Osteocyte (in vitro differentiated cells): Measurements from ENCODE around the gene SMIM45.

Source experiments
- DNase-seq: peaks from one replicate; pipeline ENCODE4 v3.0.0; 2021; ENCODE audit warnings: mixed read lengths; ENCODE audit not compliant: unreplicated experiment; ENCODE audit errors: extremely low spot score
- H3K27ac Mint-ChIP-seq: one replicate; pipeline ENCODE4 v1.8.0; 2021; ENCODE audit warnings: mild to moderate bottlenecking, mixed read lengths; ENCODE audit not compliant: unreplicated experiment
- H3K27me3 Mint-ChIP-seq: one replicate; pipeline ENCODE4 v1.8.0; 2021; ENCODE audit warnings: mixed read lengths; ENCODE audit not compliant: unreplicated experiment
- H3K36me3 Mint-ChIP-seq: one replicate; pipeline ENCODE4 v1.8.0; 2021; ENCODE audit warnings: mixed read lengths; ENCODE audit not compliant: unreplicated experiment
- H3K4me1 Mint-ChIP-seq: one replicate; pipeline ENCODE4 v1.8.0; 2021; ENCODE audit warnings: mixed read lengths; ENCODE audit not compliant: unreplicated experiment
- H3K4me3 Mint-ChIP-seq: one replicate; pipeline ENCODE4 v1.8.0; 2021; ENCODE audit warnings: mild to moderate bottlenecking, moderate library complexity, mixed read lengths; ENCODE audit not compliant: unreplicated experiment
- H3K9me3 Mint-ChIP-seq: one replicate; pipeline ENCODE4 v1.8.0; 2021; ENCODE audit warnings: mixed read lengths; ENCODE audit not compliant: unreplicated experiment
- TF ChIP-seq, protein P1 (sequence below): fragments of 200-600 bp; sonication (generic); IDR thresholded peaks from 2 replicates; pipeline ENCODE4 v1.5.0; 2021; ENCODE audit warnings: antibody characterized with exemption, mild to moderate bottlenecking, moderate library complexity

SMIM45 gene

DNA sequence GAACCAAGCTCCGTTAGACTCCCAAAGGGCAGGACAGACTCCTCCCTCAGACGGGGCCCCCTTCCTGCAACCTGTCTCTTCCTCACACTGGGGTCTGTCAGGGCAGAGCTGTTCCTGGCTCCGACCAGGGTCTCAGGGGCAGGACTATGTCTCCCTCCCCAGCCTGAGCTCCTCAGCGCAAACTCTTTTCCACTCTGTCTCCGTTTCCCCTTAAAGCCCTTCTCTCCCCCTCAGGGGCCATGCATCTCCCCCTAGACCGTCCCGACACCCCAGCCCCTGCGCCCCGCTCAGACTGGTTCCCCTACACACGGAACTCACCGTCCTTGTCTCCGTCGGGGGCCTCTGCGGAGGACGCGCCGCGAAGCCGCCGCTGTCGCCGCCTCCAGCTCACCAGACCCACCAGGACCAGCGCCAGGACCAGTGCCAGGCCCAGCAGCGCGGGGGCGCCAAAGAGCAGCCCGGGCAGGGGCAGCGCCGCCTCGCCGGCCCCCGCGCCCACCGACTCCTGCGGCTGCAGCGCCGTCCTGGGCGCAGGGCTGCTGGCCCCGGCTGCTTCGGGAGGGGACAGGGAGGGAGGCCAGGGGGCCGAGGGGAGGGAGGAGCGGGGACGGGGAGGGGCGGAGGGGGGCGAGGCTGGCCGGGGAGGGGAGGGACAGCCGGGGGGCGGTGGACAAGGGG, 26.0 kb upstream of the SMIM45 start:
- H3K4me3 Mint-ChIP-seq = peak overlapping the region; percentile 57
- H3K9me3 Mint-ChIP-seq = no peaks in the 10 kb centered on the region
- peaks cover 19% of the 10 kb centered on the region for H3K27me3 Mint-ChIP-seq
- H3K27ac Mint-ChIP-seq = no peak overlapping the region
- TF ChIP-seq, protein P1, sequence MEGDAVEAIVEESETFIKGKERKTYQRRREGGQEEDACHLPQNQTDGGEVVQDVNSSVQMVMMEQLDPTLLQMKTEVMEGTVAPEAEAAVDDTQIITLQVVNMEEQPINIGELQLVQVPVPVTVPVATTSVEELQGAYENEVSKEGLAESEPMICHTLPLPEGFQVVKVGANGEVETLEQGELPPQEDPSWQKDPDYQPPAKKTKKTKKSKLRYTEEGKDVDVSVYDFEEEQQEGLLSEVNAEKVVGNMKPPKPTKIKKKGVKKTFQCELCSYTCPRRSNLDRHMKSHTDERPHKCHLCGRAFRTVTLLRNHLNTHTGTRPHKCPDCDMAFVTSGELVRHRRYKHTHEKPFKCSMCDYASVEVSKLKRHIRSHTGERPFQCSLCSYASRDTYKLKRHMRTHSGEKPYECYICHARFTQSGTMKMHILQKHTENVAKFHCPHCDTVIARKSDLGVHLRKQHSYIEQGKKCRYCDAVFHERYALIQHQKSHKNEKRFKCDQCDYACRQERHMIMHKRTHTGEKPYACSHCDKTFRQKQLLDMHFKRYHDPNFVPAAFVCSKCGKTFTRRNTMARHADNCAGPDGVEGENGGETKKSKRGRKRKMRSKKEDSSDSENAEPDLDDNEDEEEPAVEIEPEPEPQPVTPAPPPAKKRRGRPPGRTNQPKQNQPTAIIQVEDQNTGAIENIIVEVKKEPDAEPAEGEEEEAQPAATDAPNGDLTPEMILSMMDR = peak; percentile 77
- peak; percentile 90 for DNase-seq
- H3K4me1 Mint-ChIP-seq = peaks cover 4% of the 10 kb centered on the region
- no peaks in the 10 kb centered on the region for H3K36me3 Mint-ChIP-seq

DNA sequence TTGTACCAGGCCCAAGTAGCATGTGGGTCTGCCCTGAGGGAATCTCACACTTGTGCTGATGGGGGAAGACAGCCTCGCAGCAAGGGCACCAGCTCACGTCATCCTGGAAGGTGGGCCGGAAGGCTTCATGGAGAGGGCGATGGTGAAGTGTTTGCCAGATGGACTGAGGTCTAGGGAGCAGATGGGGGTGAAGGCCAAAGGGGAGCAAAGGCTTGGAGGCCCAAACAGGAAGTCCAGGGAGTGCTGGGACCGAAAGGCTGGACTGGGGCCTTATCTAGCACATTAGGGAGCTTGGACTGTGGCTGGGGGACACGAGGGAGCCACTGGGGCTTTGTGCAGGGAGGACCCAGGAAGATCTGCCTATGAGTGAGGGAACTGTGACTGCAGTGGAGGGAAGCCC, 24.1 kb upstream of the SMIM45 start:
- peaks cover 19% of the 10 kb centered on the region for H3K27me3 Mint-ChIP-seq
- H3K27ac Mint-ChIP-seq = no peak overlapping the region
- TF ChIP-seq, protein P1 = no peak
- no peak for DNase-seq
- no peaks in the 10 kb centered on the region for H3K36me3 Mint-ChIP-seq
- H3K4me3 Mint-ChIP-seq = no peak overlapping the region
- H3K9me3 Mint-ChIP-seq = no peaks in the 10 kb centered on the region
- H3K4me1 Mint-ChIP-seq = peaks cover 4% of the 10 kb centered on the region

DNA sequence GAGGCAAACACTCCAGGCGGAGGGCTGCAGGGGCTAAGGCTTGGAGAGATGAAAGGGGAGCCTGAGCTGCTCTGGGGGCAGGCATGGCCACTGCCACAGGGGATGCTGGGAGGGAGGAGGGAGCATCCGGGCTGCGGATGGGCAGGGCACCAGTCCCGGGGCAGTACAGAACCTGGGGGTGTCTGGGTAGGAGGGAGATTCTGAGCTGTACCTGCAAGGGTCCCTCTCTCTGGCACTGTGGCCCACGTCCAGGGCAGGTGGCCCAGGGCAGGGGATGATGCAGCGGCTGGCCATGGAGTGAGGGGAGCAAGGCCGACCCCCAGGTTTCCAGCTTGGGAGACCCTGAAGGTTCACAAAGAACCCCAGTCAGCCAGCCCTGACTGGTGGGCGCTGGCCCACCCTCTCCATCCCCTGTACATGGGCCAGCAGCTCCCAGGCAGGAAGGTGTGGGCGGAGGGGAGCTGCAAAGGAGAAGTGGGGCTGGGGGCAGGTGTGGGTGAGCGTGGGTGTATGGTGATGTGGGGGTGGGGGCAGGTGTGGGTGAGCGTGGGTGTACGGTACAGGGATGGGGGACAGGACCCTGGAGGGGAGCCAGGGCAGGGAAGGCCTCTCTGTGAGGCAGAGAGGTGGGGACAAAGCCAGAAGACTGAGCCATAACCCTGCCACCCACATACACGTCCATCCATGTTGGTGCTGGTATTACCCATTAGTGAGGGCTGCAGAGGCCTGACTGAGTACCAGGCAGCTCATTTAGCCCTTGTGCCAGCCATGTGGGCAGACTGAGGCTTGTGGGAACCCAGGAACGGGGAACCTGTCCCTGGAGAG, 23.1 kb upstream of the SMIM45 start:
- no peaks in the 10 kb centered on the region for H3K36me3 Mint-ChIP-seq
- no peak for DNase-seq
- no peak overlapping the region for H3K4me3 Mint-ChIP-seq
- peaks cover 4% of the 10 kb centered on the region for H3K4me1 Mint-ChIP-seq
- no peak overlapping the region for H3K27ac Mint-ChIP-seq
- TF ChIP-seq, protein P1 = no peak
- peaks cover 19% of the 10 kb centered on the region for H3K27me3 Mint-ChIP-seq
- H3K9me3 Mint-ChIP-seq = no peaks in the 10 kb centered on the region

DNA sequence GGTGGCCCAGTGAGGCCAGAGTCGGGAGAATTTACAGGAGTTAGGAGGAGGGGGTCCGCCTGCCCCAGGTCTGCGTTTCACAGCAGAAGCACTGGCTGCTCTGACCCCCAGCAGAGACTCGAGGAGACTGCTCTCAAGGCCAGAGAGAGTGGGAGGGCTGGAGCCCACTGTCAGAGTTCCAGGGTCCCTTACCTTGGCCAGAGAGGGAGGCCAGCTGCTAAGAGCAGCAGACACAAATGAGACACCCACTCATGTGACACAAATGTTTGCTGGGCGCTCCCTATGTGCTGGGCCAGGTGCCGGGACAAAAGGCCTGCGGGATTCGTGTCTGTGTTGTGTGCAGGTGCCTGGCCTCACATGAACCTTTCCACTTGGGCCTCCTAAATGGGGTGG, 22.5 kb upstream of the SMIM45 start:
- Mint-ChIP-seq H3K36me3 (no peaks in the 10 kb centered on the region), H3K27ac (no peak overlapping the region), H3K4me3 (no peak overlapping the region), H3K9me3 (no peaks in the 10 kb centered on the region), H3K4me1 (peaks cover 4% of the 10 kb centered on the region), H3K27me3 (peaks cover 19% of the 10 kb centered on the region)
- DNase-seq = no peak
- TF ChIP-seq, protein P1 = no peak

DNA sequence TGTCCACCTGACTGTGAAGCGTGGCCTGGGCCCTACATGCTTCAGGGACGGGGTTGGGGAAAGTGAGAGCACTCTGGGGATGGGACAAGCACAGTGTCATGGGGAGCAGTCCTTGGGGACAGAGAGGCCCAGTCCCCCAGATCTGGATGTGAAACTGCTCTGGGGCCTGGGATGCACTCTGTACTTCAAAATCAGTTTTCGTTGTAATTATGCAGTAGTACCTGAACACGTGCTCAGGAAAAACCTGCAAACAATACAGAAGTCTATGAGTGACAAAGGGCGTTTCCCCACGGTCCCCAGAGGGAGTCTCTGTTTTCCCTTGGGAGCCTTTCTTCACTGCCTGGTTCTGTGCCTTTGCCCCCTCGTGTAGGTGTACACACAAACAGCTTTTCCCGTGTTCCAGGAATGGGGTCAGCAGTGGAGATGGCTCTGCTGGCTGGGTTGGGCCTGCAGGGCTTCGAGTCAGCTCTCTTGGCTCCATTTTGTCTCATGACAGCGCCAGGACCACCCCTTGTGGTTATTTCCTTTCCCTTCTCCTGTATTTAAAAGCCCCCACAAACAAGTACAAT, 20.2 kb upstream of the SMIM45 start:
- DNase-seq = no peak
- Mint-ChIP-seq H3K27me3 (peaks cover 10% of the 10 kb centered on the region), H3K4me3 (no peak overlapping the region)

More for the DNA sequence above, 20.2 kb upstream of the SMIM45 start:
- Mint-ChIP-seq H3K4me1 (peaks cover 2% of the 10 kb centered on the region), H3K9me3 (no peaks in the 10 kb centered on the region), H3K27ac (no peak overlapping the region), H3K36me3 (no peaks in the 10 kb centered on the region)
- TF ChIP-seq, protein P1 = no peak
